GM12872 (cell line): Measurements from ENCODE around the gene PAH.
A peak's percentile ranks its signal among the peaks of the same experiment; 100 is the strongest.

Experiments used
- CTCF ChIP-seq: IDR thresholded peaks from 3 replicates; pipeline ENCODE4 v1.5.1; 2011; ENCODE audit warnings: low read depth, mild to moderate bottlenecking, low read length, moderate library complexity; ENCODE audit not compliant: insufficient read depth

PAH gene

DNA sequence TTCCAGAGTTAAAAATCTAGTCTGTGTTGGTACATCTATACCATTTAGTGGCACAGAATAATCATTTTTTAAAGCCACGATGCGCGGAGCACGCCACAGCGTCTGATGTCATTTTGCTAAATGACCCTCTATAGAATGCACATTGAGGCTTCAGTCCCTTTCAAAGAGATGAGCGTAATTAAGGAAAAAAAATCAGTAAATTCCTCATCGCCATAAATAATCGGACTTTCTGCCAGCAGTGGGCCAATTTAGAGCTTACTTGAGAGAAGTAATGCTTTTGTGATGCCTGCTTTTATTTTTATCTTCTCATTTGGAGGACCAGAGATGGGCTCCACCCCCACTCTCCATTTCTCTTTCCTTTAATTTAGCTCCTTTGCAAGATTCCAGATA is 44.4 kb upstream of the PAH start:
- no peak for TF ChIP-seq CTCF

- TF ChIP-seq CTCF, result no peak
Measured at GRCh38 chr12:102960766-102961465, 43.9 kb upstream of the PAH start.

GRCh38 chr12:102959391-102959790 is 42.3 kb upstream of the PAH start:
- no peak for TF ChIP-seq CTCF

- TF ChIP-seq CTCF, result no peak
Measured at GRCh38 chr12:102958830-102959176, 41.8 kb upstream of the PAH start.

DNA sequence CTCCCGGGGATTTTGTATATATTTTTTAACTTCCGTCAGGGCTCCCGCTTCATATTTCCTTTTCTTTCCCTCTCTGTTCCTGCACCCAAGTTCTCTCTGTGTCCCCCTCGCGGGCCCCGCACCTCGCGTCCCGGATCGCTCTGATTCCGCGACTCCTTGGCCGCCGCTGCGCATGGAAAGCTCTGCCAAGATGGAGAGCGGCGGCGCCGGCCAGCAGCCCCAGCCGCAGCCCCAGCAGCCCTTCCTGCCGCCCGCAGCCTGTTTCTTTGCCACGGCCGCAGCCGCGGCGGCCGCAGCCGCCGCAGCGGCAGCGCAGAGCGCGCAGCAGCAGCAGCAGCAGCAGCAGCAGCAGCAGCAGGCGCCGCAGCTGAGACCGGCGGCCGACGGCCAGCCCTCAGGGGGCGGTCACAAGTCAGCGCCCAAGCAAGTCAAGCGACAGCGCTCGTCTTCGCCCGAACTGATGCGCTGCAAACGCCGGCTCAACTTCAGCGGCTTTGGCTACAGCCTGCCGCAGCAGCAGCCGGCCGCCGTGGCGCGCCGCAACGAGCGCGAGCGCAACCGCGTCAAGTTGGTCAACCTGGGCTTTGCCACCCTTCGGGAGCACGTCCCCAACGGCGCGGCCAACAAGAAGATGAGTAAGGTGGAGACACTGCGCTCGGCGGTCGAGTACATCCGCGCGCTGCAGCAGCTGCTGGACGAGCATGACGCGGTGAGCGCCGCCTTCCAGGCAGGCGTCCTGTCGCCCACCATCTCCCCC is 41.2 kb upstream of the PAH start:
- TF ChIP-seq CTCF, result 0 out of 3 replicates have a peak, but pooled peaks have one; percentile 13

GRCh38 chr12:102957339-102958050 is 40.5 kb upstream of the PAH start, which contains the start of gene ASCL1:
TSS of gene ASCL1 (plus strand) at chr12:102957674. CDS start at chr12:102958245, 571 bp downstream.
- TF ChIP-seq CTCF, result no peak

DNA sequence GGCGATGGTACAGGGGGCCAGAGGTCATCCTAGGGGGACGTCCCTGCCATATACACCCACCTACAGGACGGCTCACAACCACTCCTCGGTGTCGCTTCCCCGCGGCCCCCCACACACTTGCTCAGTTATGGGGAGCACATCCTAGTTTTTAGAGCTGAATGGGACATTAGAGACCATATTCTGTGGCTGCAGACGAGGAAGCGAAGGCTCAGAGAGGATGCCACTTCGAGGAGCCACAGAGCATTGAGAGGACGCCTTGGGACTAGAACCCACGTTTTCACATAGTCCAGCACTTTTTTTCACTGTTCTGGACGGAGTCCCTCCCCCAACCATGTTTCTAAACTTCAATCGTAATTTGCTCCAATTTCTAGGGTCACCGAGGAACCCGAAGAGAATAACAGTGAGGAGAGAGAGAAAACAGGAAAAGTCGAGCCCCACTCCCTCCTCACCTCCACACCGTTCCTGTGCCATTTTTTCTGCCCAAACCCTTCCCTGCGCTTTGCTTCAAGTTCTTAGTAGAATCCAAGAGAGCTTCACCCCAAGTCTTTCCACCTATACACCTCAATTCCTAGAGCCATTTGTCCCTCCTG is 39.8 kb upstream of the PAH start:
- TF ChIP-seq CTCF, result no peak
